ENCODE measurements around the gene CBLB. TPM values are rescaled to one million over a fixed set of nuclear protein-coding genes. Genes with fewer than 3 reads are reported as not detected.

Gene CBLB
- total RNA-seq, 2 experiments from 2014 or later = 95.1 to 97.3 TPM

DNA sequence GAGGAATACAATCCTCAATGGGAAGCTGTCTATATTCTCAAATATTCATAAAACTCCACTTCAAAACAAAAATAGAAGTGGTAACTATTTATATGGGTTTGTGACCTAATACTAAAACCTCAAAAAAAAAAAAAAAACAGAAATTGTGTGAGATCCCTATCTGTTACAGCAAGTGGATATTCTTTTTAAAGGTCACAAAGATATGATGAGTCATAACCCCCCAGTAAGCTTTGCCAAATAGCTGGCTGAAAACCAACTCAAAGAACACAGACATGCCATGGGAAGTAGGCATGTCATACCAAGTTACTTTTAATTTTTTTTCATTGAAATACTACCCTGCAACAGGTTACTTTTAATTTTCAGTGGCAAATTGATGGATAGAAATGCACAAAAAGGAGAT is 62.5 kb downstream of the CBLB start:
- peaks cover 64% of the 10 kb centered on the region for H3K36me3 Mint-ChIP-seq
- peak overlapping the region; percentile 84 for H3K27ac Mint-ChIP-seq
- peaks cover 68% of the 10 kb centered on the region for H3K4me1 Mint-ChIP-seq
- no peak for DNase-seq
- no peaks in the 10 kb centered on the region for H3K27me3 Mint-ChIP-seq
- no peak overlapping the region for H3K4me3 Mint-ChIP-seq
- H3K9me3 Mint-ChIP-seq = peaks cover 9% of the 10 kb centered on the region

DNA sequence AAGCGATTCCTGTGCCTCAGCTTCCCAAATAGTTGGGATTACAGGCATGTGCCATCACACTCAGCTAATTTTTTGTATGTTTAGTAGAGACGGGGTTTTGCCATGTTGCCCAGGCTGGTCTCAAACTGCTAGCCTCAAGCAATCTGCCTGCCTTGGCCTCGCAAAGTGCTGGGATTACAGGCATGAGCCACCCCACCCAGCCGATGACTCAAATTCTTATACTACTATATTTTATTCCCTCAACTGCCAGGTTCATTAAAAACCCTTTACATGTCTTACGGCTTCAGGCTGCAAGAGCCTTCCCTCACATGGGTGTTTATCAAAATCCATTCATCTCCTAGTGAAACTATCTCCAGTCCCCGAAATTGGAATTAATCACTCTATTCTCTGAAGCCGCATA is 63.4 kb downstream of the CBLB start:
- peak overlapping the region; percentile 29 for H3K4me3 Mint-ChIP-seq
- H3K27ac Mint-ChIP-seq = peak overlapping the region; percentile 84
- H3K27me3 Mint-ChIP-seq = no peaks in the 10 kb centered on the region
- peaks cover 9% of the 10 kb centered on the region for H3K9me3 Mint-ChIP-seq
- DNase-seq = no peak
- H3K36me3 Mint-ChIP-seq = peaks cover 66% of the 10 kb centered on the region
- H3K4me1 Mint-ChIP-seq = peaks cover 67% of the 10 kb centered on the region

DNA sequence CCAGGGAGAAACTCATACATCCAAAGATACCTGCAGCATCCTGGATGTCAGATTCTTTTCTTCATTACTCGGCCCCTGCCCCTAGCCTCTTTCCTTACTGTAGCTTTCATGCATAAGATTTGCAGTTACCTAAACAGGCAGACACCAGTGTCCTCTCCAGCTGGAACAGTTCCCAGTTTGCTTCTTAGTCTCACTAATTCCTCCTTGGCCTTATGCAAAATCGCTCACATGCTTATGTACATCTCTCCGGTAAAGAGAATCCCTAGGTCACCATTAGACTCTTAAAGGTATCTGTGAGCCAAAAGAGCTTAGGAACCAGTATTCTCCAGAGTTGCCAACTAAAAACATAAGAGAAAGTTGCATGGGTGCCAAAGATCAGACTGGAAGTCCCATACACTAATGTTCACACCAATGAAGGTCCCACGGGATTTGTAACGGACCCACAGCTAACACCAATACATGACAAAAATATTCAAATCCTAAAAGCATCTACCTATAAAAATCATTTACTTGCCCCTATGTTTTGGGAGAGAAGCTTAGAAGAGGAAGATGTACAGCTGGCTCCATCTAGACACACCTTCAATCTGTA is 66.6 kb downstream of the CBLB start:
- Mint-ChIP-seq H3K27me3 (no peaks in the 10 kb centered on the region), H3K4me3 (peak overlapping the region; percentile 14), H3K27ac (peak overlapping the region; percentile 88), H3K36me3 (peaks cover 77% of the 10 kb centered on the region), H3K9me3 (peaks cover 9% of the 10 kb centered on the region), H3K4me1 (peaks cover 70% of the 10 kb centered on the region)
- DNase-seq = no peak

DNA sequence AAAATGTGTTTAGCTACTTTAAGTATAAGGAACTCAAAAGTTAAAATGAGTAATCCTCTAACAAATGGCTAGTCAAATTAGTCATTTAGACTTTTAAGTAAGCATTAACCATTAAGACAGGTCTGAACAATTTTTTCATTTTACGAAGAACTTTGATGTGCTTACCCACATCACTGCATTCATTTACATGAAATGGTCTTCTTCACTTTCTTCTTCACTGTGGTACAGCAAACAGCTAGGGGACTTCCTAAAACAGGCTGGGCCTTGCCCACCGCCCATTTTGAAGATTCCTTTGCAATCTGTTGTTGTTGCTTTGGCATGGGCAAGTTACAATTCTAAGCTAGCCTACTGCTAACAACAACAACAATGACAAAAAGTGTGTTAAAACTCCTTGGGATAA is 67.4 kb downstream of the CBLB start:
- H3K27ac Mint-ChIP-seq = peak overlapping the region; percentile 88
- DNase-seq = peak; percentile 23
- peaks cover 72% of the 10 kb centered on the region for H3K4me1 Mint-ChIP-seq
- peaks cover 81% of the 10 kb centered on the region for H3K36me3 Mint-ChIP-seq
- peaks cover 13% of the 10 kb centered on the region for H3K9me3 Mint-ChIP-seq
- peak overlapping the region; percentile 14 for H3K4me3 Mint-ChIP-seq
- H3K27me3 Mint-ChIP-seq = no peaks in the 10 kb centered on the region

- peak overlapping the region; percentile 83 for H3K27ac Mint-ChIP-seq
- H3K4me1 Mint-ChIP-seq = peaks cover 68% of the 10 kb centered on the region
- no peak overlapping the region for H3K4me3 Mint-ChIP-seq
- DNase-seq = no peak
- H3K27me3 Mint-ChIP-seq = no peaks in the 10 kb centered on the region
- H3K9me3 Mint-ChIP-seq = peaks cover 13% of the 10 kb centered on the region
- H3K36me3 Mint-ChIP-seq = peaks cover 80% of the 10 kb centered on the region
Measured at GRCh38 chr3:105800320-105800719, 68.5 kb downstream of the CBLB start.

DNA sequence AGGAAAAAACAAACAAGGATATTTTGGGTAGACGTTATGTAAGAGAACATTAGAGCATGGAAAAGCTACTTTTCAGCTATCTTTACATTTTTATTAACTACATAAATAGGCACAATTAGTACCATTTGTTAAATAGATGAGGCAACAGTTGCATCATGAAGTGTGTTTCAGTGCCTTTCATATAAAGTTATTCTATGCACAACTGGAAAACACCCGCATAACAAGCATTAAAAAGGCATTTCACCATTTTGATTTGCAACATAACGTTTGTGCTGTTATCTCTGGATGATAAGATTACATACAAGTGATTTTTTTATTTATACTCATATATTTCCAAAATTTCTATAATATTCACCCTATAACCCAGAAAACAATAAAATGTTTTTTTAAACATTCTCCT is 69.5 kb downstream of the CBLB start:
- Mint-ChIP-seq H3K4me1 (peaks cover 65% of the 10 kb centered on the region), H3K27me3 (no peaks in the 10 kb centered on the region), H3K36me3 (peaks cover 80% of the 10 kb centered on the region), H3K27ac (peak overlapping the region; percentile 73), H3K9me3 (peaks cover 8% of the 10 kb centered on the region), H3K4me3 (no peak overlapping the region)
- no peak for DNase-seq

GRCh38 chr3:105798381-105798934 is 70.4 kb downstream of the CBLB start:
- H3K27ac Mint-ChIP-seq = peak overlapping the region; percentile 73
- peaks cover 8% of the 10 kb centered on the region for H3K9me3 Mint-ChIP-seq
- peaks cover 75% of the 10 kb centered on the region for H3K36me3 Mint-ChIP-seq
- DNase-seq = no peak
- peaks cover 70% of the 10 kb centered on the region for H3K4me1 Mint-ChIP-seq
- no peaks in the 10 kb centered on the region for H3K27me3 Mint-ChIP-seq
- H3K4me3 Mint-ChIP-seq = peak overlapping the region; percentile 16

DNA sequence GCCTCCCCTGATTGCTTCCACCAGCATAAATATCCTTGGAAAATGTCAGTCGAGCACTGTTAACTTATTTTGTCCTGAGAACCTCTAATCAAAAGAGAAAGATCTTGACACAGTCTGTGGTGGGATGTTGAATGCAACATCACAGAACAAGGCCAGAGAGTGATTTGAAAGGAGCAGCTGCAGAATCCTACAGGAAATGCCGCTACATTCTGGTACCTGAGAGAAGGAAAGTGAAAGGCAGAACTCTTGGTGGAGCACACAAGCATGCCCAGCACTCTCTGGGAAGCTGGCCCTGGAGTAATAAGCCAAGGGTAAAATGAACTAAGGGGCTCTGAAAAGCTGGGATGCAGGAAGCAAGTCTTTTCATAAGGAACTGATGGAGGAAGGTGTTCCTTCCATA is 75.8 kb downstream of the CBLB start:
- Mint-ChIP-seq H3K27ac (peak overlapping the region; percentile 58), H3K4me3 (no peak overlapping the region), H3K9me3 (peaks cover 8% of the 10 kb centered on the region), H3K27me3 (no peaks in the 10 kb centered on the region), H3K36me3 (peaks cover 69% of the 10 kb centered on the region), H3K4me1 (peaks cover 69% of the 10 kb centered on the region)
- no peak for DNase-seq

DNA sequence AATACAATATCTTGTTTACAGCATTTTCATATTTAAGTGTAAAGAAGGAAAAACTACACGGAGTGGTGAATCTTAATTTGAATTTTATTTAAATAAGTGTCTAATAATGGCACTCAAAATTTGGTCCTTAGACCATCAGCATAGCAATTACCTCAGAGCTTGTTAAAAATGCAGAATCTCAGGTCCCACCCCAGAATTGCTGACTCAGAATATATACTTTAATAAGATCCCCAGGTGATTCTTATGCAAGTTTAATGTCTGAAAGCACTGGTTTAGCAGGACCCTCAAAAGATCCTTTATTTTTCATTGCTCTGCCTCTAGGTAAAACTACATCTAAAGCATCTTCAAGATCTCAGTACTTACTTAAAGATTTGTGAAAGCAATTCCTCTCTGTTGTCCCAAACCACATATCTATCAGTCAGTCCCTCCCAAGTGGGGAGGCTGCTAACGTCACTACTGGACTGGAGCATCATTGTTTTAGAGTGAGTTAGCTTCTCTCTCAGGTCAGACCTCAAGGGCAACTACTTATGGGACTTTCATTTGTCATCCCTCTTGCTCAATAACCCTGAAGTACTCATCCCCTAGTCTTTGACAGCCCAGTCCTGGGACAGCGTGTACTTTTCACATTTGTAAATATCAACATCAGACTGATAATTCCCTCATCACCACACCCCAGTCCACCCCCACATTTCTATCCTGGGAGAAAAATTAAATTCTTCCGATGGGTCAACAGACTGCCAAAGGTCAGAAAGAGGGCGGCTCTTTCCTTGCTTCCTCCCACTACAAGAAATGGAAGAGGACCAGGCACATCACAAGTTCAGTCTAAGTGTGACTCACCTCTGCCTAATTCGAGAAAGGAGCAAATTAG is 76.7 kb downstream of the CBLB start:
- no peaks in the 10 kb centered on the region for H3K27me3 Mint-ChIP-seq
- H3K36me3 Mint-ChIP-seq = peaks cover 69% of the 10 kb centered on the region
- H3K4me3 Mint-ChIP-seq = no peak overlapping the region
- H3K4me1 Mint-ChIP-seq = peaks cover 69% of the 10 kb centered on the region
- peaks cover 8% of the 10 kb centered on the region for H3K9me3 Mint-ChIP-seq
- no peak for DNase-seq
- peak overlapping the region; percentile 61 for H3K27ac Mint-ChIP-seq

DNA sequence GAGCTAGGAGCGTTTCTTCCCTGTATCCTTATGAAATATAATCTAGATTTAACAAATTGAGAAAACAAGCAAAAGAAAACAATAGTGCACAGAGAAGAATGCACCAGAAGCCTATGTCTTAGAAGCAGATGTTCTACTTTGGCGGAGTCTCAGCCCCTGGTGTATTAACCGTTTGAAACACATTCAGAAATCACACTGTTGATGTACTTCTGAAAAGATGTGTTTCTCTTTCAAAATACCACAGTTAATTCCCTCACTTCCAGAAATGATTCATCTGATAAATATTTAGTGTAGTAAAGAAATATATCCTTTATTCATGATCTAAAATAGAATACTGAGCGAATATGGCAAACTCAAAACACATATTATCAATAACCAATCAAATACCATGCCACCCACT is 77.7 kb downstream of the CBLB start:
- Mint-ChIP-seq H3K4me1 (peaks cover 66% of the 10 kb centered on the region), H3K36me3 (peaks cover 65% of the 10 kb centered on the region), H3K4me3 (no peak overlapping the region), H3K27me3 (no peaks in the 10 kb centered on the region), H3K9me3 (peaks cover 2% of the 10 kb centered on the region), H3K27ac (no peak overlapping the region)
- DNase-seq = no peak

- Mint-ChIP-seq H3K4me1 (peaks cover 68% of the 10 kb centered on the region), H3K4me3 (no peak overlapping the region), H3K36me3 (peaks cover 64% of the 10 kb centered on the region), H3K27me3 (no peaks in the 10 kb centered on the region), H3K27ac (peak overlapping the region; percentile 39), H3K9me3 (no peaks in the 10 kb centered on the region)
- DNase-seq = no peak
Measured at GRCh38 chr3:105790534-105790933, 78.3 kb downstream of the CBLB start.

GRCh38 chr3:105788593-105788992 is 80.2 kb downstream of the CBLB start:
- DNase-seq = no peak
- Mint-ChIP-seq H3K36me3 (peaks cover 62% of the 10 kb centered on the region), H3K4me3 (no peak overlapping the region), H3K9me3 (peaks cover 5% of the 10 kb centered on the region), H3K27ac (no peak overlapping the region), H3K4me1 (peaks cover 71% of the 10 kb centered on the region), H3K27me3 (no peaks in the 10 kb centered on the region)

GRCh38 chr3:105787453-105787852 is 81.4 kb downstream of the CBLB start:
- H3K4me3 Mint-ChIP-seq = no peak overlapping the region
- H3K36me3 Mint-ChIP-seq = peaks cover 58% of the 10 kb centered on the region
- peak overlapping the region; percentile 4 for H3K27ac Mint-ChIP-seq
- H3K9me3 Mint-ChIP-seq = peaks cover 8% of the 10 kb centered on the region
- H3K27me3 Mint-ChIP-seq = no peaks in the 10 kb centered on the region
- peaks cover 63% of the 10 kb centered on the region for H3K4me1 Mint-ChIP-seq
- DNase-seq = no peak

- H3K36me3 Mint-ChIP-seq = peaks cover 57% of the 10 kb centered on the region
- H3K27me3 Mint-ChIP-seq = no peaks in the 10 kb centered on the region
- no peak for DNase-seq
- H3K4me3 Mint-ChIP-seq = no peak overlapping the region
- H3K27ac Mint-ChIP-seq = peak overlapping the region; percentile 4
- H3K9me3 Mint-ChIP-seq = peaks cover 10% of the 10 kb centered on the region
- peaks cover 62% of the 10 kb centered on the region for H3K4me1 Mint-ChIP-seq
Measured at GRCh38 chr3:105786990-105787389, 81.8 kb downstream of the CBLB start.

DNA sequence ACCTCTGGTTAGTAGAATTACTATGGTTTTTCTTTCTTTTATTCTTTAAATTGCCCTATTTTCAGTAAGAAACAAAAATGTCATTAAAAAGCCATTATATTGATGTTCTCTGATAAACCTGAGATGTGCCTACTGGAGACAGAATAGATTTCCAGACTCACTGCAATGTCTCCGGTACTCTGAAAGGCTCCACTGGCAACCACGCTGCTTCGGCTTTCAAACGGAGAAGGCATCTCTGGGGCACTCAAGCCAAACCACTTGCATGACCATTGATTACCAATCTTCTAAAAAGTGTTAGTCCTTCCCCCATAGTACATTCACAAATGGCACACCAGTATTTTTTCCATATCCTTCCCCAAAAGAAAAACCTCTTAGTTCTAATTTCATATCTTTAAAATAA is 82.6 kb downstream of the CBLB start:
- Mint-ChIP-seq H3K27ac (no peak overlapping the region), H3K4me1 (peaks cover 62% of the 10 kb centered on the region), H3K27me3 (no peaks in the 10 kb centered on the region), H3K4me3 (no peak overlapping the region), H3K9me3 (peaks cover 10% of the 10 kb centered on the region), H3K36me3 (peaks cover 63% of the 10 kb centered on the region)
- DNase-seq = no peak
